T-helper 2 cell treated with Interferon-gamma antibody and Interleukin-4, amounts not matched to agents 100 ng/mL and 5 ng/mL, for 36 hours (primary cell): ENCODE data around the gene UMAD1. TPM values are rescaled to one million over a fixed set of nuclear protein-coding genes. Genes with fewer than 3 reads are reported as not detected.

Experiments used
- intact Hi-C: fragments of 100-400 bp; cut with micrococcal nuclease; formaldehyde crosslinking; loops from one replicate; pipeline ENCODE4 v1.15.1; 2023
- total RNA-seq: library from RNA; stranded (reverse); gene quantifications from 2 replicates; pipeline ENCODE4 v1.2.3, GENCODE V29; 2022

The UMAD1 gene
- total RNA-seq, 1 donor from 2014 or later: 14.0 TPM

GRCh38 chr7:7761974-7762779 is 121.6 kb downstream of the UMAD1 start:
- intact Hi-C loops: loop anchor here (1.0 to 10.0 kb wide), 9 partner anchors 43 to 580 kb away; partner anchors contain the start of genes C1GALT1, RPA3 and UMAD1

- intact Hi-C loops: loop anchor here (2.0 to 10.0 kb wide), 6 partner anchors 273 to 582 kb away; partner anchors contain the start of gene C1GALT1
Observed at GRCh38 chr7:7764520-7765396, 124.2 kb downstream of the UMAD1 start.

- intact Hi-C loops: loop anchor here (2.0 to 10.0 kb wide), 3 partner anchors 425 to 529 kb away; no protein-coding TSS in a partner anchor
Observed at GRCh38 chr7:7765422-7765821, 124.9 kb downstream of the UMAD1 start.

GRCh38 chr7:7766671-7767070 is 126.1 kb downstream of the UMAD1 start:
- intact Hi-C loops: loop anchor here (10.0 kb wide), 1 partner anchor 528 kb away; no protein-coding TSS in a partner anchor

- intact Hi-C loops: loop anchor here (10.0 kb wide), 1 partner anchor 526 kb away; no protein-coding TSS in a partner anchor
Observed at GRCh38 chr7:7768977-7769709, 128.6 kb downstream of the UMAD1 start.

GRCh38 chr7:7769710-7770627 is 129.4 kb downstream of the UMAD1 start:
- intact Hi-C loops: loop anchor here (10.0 kb wide), 1 partner anchor 525 kb away; no protein-coding TSS in a partner anchor

- intact Hi-C loops: no loop called here
Observed at GRCh38 chr7:7771452-7771851, 130.9 kb downstream of the UMAD1 start.

- intact Hi-C loops: no loop called here
Observed at GRCh38 chr7:7772397-7772821, 131.9 kb downstream of the UMAD1 start.

- intact Hi-C loops: no loop called here
Observed at GRCh38 chr7:7773334-7774309, 133.1 kb downstream of the UMAD1 start.

GRCh38 chr7:7779888-7780287 is 139.3 kb downstream of the UMAD1 start:
- intact Hi-C loops: no loop called here

GRCh38 chr7:7783001-7783400 is 142.4 kb downstream of the UMAD1 start:
- intact Hi-C loops: no loop called here

- intact Hi-C loops: no loop called here
Observed at GRCh38 chr7:7785344-7785973, 144.9 kb downstream of the UMAD1 start.

- intact Hi-C loops: no loop called here
Observed at GRCh38 chr7:7786595-7786994, 146.0 kb downstream of the UMAD1 start.

GRCh38 chr7:7789551-7789988 is 149.0 kb downstream of the UMAD1 start:
- intact Hi-C loops: no loop called here

GRCh38 chr7:7790041-7790741 is 149.6 kb downstream of the UMAD1 start:
- intact Hi-C loops: no loop called here

GRCh38 chr7:7791523-7791922 is 151.0 kb downstream of the UMAD1 start:
- intact Hi-C loops: no loop called here

- intact Hi-C loops: no loop called here
Observed at GRCh38 chr7:7792056-7792455, 151.5 kb downstream of the UMAD1 start.

- intact Hi-C loops: no loop called here
Observed at GRCh38 chr7:7793249-7793648, 152.7 kb downstream of the UMAD1 start.
